ENCODE data around the gene TMEM132D.

Gene TMEM132D

DNA sequence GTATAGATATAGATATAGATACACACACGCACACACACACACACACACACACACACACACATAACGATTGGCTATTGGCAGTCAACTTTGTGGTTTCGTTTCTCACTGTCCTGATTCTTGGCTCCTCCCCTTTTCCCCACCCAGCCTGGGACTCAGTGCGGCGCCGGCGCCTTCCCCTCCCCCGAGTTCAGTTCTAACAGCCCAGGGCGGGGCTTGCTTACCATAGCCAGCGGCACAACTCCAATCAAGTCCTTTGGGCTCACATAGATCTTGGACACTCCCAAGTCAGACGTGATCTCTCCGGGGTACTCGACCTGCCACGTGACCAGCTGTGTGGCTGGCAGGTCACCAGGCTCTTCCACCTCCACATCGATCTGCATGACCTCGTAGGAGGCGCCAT is 566.4 kb downstream of the TMEM132D start:
- no peak for TF ChIP-seq CTCF (conservative IDR thresholded peaks at IDR 0.05; ENCODE audit: low read depth, low read length)
- no peak overlapping the region for H3K4me3 ChIP-seq (ENCODE audit: low read length)
- no peak for DNase-seq (ENCODE audit: low read depth)

DNA sequence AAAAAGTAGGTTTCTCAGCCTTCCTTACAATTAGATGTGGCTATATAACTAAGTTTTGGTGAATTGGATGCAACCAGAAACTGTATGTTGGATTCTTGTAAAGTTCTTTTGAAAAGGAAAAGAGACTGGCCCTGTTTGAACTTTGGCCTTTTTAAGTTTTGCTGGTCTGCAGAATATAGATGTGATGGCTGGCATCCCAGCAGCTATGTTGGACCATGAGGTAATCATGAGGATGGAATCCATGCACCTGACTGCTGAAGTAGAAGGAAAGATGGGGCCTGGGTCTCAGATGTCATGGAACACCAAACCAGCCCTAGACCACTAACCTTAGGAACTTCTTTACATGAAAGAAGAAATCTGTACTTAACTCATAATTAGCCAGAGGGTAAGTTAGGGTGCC is 568.1 kb downstream of the TMEM132D start:
- TF ChIP-seq CTCF (conservative IDR thresholded peaks at IDR 0.05; ENCODE audit: low read depth, low read length) = no peak
- no peak overlapping the region for H3K4me3 ChIP-seq (ENCODE audit: low read length)
- DNase-seq (ENCODE audit: low read depth) = no peak

GRCh38 chr12:129332286-129332685 is 571.5 kb downstream of the TMEM132D start:
- no peak for TF ChIP-seq CTCF (conservative IDR thresholded peaks at IDR 0.05; ENCODE audit: low read depth, low read length)
- no peak overlapping the region for H3K4me3 ChIP-seq (ENCODE audit: low read length)
- no peak for DNase-seq (ENCODE audit: low read depth)

DNA sequence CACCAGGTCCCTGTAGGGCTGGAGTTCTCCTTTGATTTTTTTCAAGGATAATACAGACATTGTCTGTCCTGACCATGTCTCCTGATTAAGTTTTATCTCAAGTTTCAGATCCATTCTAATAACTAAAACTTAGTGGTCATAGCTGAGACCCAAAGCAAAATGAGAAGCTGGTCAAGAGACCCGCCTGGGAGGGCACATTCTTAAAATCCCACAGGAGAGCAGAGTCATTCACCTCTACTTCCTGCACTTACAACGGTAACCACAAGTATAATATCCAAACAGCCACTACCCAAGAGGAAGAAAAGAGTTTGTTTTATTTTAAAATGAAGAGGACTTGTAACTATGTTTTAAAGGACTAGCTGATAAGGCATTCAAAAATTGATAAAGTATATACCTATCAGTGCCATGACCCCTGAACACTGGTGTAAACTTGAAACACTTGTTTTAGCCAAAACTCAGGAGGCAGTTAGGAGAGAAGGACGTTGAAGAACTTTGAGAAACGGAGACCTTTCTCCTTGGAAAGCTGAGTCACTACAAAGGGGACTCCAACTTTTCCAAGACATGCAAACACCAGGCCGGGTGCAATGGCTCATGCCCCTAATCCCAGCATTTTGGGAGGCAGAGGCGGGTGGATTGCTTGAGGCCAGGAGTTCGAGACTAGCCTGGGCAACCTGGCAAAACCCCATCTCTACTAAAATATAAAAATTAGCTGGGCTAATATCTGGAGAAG is 572.3 kb downstream of the TMEM132D start:
- DNase-seq (ENCODE audit: low read depth) = no peak
- no peak for TF ChIP-seq CTCF (conservative IDR thresholded peaks at IDR 0.05; ENCODE audit: low read depth, low read length)
- no peak overlapping the region for H3K4me3 ChIP-seq (ENCODE audit: low read length)

- no peak overlapping the region for H3K4me3 ChIP-seq (ENCODE audit: low read length)
- no peak for TF ChIP-seq CTCF (conservative IDR thresholded peaks at IDR 0.05; ENCODE audit: low read depth, low read length)
- no peak for DNase-seq (ENCODE audit: low read depth)
These were observed 575.6 kb downstream of the TMEM132D start for GRCh38 chr12:129328235-129328634.

GRCh38 chr12:129325566-129325965 is 578.3 kb downstream of the TMEM132D start:
- H3K4me3 ChIP-seq (ENCODE audit: low read length) = no peak overlapping the region
- DNase-seq (ENCODE audit: low read depth) = no peak
- TF ChIP-seq CTCF (conservative IDR thresholded peaks at IDR 0.05; ENCODE audit: low read depth, low read length) = no peak

GRCh38 chr12:129312048-129312447 is 591.8 kb downstream of the TMEM132D start:
- no peak for DNase-seq (ENCODE audit: low read depth)
- TF ChIP-seq CTCF (conservative IDR thresholded peaks at IDR 0.05; ENCODE audit: low read depth, low read length) = no peak
- H3K4me3 ChIP-seq (ENCODE audit: low read length) = no peak overlapping the region

Data from retinal pigment epithelial cell (primary cell).